Right cardiac atrium (tissue), 5 donors: Measurements from ENCODE around the gene RFTN1. TPM values are rescaled to one million over a fixed set of nuclear protein-coding genes. Genes with fewer than 3 reads are reported as not detected.
A peak's percentile ranks its signal among the peaks of the same experiment; 100 is the strongest.

ENCODE experiments used
- ATAC-seq, 2 donors: fragments of 200-7000 bp; cut with Tn5 transposase; one replicate each; pipeline versions ENCODE4 v1.8.0 to v1.9.1; 2020; ENCODE audit warnings: moderate library complexity in 2 of 2, mild to moderate bottlenecking in 1 of 2
- DNase-seq, 3 donors: peaks; one replicate each; pipeline ENCODE4 v3.0.0-alpha.2; 2020
- H3K27ac ChIP-seq: one replicate; pipeline ENCODE4 v1.5.1; 2013; ENCODE audit warnings: mild to moderate bottlenecking, low read length, control low read depth, moderate library complexity
- H3K27me3 ChIP-seq: one replicate; pipeline ENCODE4 v1.6.1; 2013; ENCODE audit not compliant: control insufficient read depth, insufficient read depth
- H3K4me1 ChIP-seq: one replicate; pipeline ENCODE4 v1.6.1; 2013; ENCODE audit warnings: low read length; ENCODE audit not compliant: control insufficient read depth, insufficient read depth
- H3K4me3 ChIP-seq: one replicate; pipeline ENCODE4 v1.5.1; 2013; ENCODE audit warnings: low read length, control low read depth
- H3K9me3 ChIP-seq: one replicate; pipeline ENCODE4 v1.6.1; 2013; ENCODE audit warnings: low read length; ENCODE audit not compliant: control insufficient read depth
- WGBS: extraction: QIAGEN DNeasy Blood & Tissue Kit; methylation state at CpG from one replicate; pipeline ENCODE4 v1.1.7; 2013; 5-methylcytosine and 5-hydroxymethylcytosine counted together
- intact Hi-C, 4 donors: fragments of 100-400 bp; cut with DNase I; formaldehyde crosslinking; loops; one replicate each; pipeline versions ENCODE4 v1.11.0 to v1.14.0; 2022 to 2023
- polyA plus RNA-seq: library from polyadenylated mRNA; stranded (reverse); fragments of 200-250 nt; gene quantifications from one replicate; pipeline ENCODE4 v1.2.3, GENCODE V29; 2013
- total RNA-seq, 4 donors: library from RNA; stranded (reverse); fragmentation: NEBNext Ultra II Directional; extraction: Animal tissue kit (Norgen Biotek cat#: 25700); gene quantifications; one replicate each; pipeline ENCODE4 v1.2.1, GENCODE V29; 2021
- donor health status: healthy with polysubstance abuse.
- donor health status: DM: no; HTN: yes; CAD: no.
- donor health status: DM: no; HTN: no; CAD: no.
- donor health status: DM: no; HTN: yes; CAD: no; lungs with severe emphysema.
- donor health status: DM: yes; HTN: yes; CAD: no.

RFTN1 gene
- total and polyA plus RNA-seq, 5 donors, result 17.9 to 23.6 (median 21.2) TPM

- Histone ChIP-seq H3K9me3 (no peaks in the 10 kb centered on the region), H3K27ac (no peak overlapping the region), H3K27me3 (no peaks in the 10 kb centered on the region), H3K4me3 (no peak overlapping the region), H3K4me1 (peaks cover 7% of the 10 kb centered on the region)
- WGBS, result 82% methylated on average over 5 of the region's 5 CpGs
- no peak for DNase-seq
- intact Hi-C loops, result no loop called here
- no peak for ATAC-seq
These were observed 178.2 kb downstream of the RFTN1 start for GRCh38 chr3:16335333-16335732.

GRCh38 chr3:16334909-16335308 lies 178.6 kb downstream of the RFTN1 start:
- ATAC-seq (no peak), DNase-seq (no peak)
- intact Hi-C loops, result no loop called here
- Histone ChIP-seq H3K9me3 (no peaks in the 10 kb centered on the region), H3K4me1 (peaks cover 7% of the 10 kb centered on the region), H3K27ac (no peak overlapping the region), H3K4me3 (no peak overlapping the region), H3K27me3 (no peaks in the 10 kb centered on the region)
- 63% methylated on average over 4 of the region's 4 CpGs for WGBS

GRCh38 chr3:16332904-16333426 lies 180.5 kb downstream of the RFTN1 start:
- H3K4me3 ChIP-seq, result no peak overlapping the region
- H3K27me3 ChIP-seq, result no peaks in the 10 kb centered on the region
- DNase-seq (no peak), ATAC-seq (no peak)
- intact Hi-C loops, result no loop called here
- no peaks in the 10 kb centered on the region for H3K9me3 ChIP-seq
- 97% methylated on average over 1 of the region's 1 CpG for WGBS
- no peak overlapping the region for H3K27ac ChIP-seq
- no peaks in the 10 kb centered on the region for H3K4me1 ChIP-seq

GRCh38 chr3:16331319-16331883 lies 182.1 kb downstream of the RFTN1 start:
- ATAC-seq (no peak), DNase-seq (no peak)
- H3K4me3 ChIP-seq, result no peak overlapping the region
- no peak overlapping the region for H3K27ac ChIP-seq
- WGBS, result 99% methylated on average over 3 of the region's 3 CpGs
- H3K27me3 ChIP-seq, result no peaks in the 10 kb centered on the region
- H3K9me3 ChIP-seq, result no peaks in the 10 kb centered on the region
- intact Hi-C loops, result no loop called here
- no peaks in the 10 kb centered on the region for H3K4me1 ChIP-seq

- no peaks in the 10 kb centered on the region for H3K9me3 ChIP-seq
- no peak for DNase-seq
- no peak overlapping the region for H3K4me3 ChIP-seq
- no peaks in the 10 kb centered on the region for H3K27me3 ChIP-seq
- H3K4me1 ChIP-seq, result no peaks in the 10 kb centered on the region
- 92% methylated on average over 4 of the region's 4 CpGs for WGBS
- ATAC-seq, result no peak
- intact Hi-C loops, result no loop called here
- no peak overlapping the region for H3K27ac ChIP-seq
These were observed 183.1 kb downstream of the RFTN1 start for GRCh38 chr3:16330351-16330750.

- no peak overlapping the region for H3K27ac ChIP-seq
- no peak for DNase-seq
- WGBS, result 75% methylated on average over 9 of the region's 9 CpGs
- H3K4me1 ChIP-seq, result no peaks in the 10 kb centered on the region
- H3K27me3 ChIP-seq, result no peaks in the 10 kb centered on the region
- H3K4me3 ChIP-seq, result no peak overlapping the region
- intact Hi-C loops, result no loop called here
- no peak for ATAC-seq
- no peaks in the 10 kb centered on the region for H3K9me3 ChIP-seq
These were observed 183.7 kb downstream of the RFTN1 start for GRCh38 chr3:16329826-16330129.

- Histone ChIP-seq H3K4me1 (no peaks in the 10 kb centered on the region), H3K9me3 (no peaks in the 10 kb centered on the region), H3K27ac (no peak overlapping the region), H3K27me3 (no peaks in the 10 kb centered on the region), H3K4me3 (no peak overlapping the region)
- ATAC-seq, result no peak
- intact Hi-C loops, result no loop called here
- no peak for DNase-seq
- WGBS, result 82% methylated on average over 15 of the region's 15 CpGs
These were observed 184.3 kb downstream of the RFTN1 start for GRCh38 chr3:16329036-16329825.

GRCh38 chr3:16328124-16328523 lies 185.4 kb downstream of the RFTN1 start:
- DNase-seq (no peak), ATAC-seq (peak in 1 of 2 donors; percentile 34)
- intact Hi-C loops, result no loop called here
- Histone ChIP-seq H3K4me3 (no peak overlapping the region), H3K27me3 (no peaks in the 10 kb centered on the region), H3K9me3 (no peaks in the 10 kb centered on the region), H3K27ac (no peak overlapping the region), H3K4me1 (no peaks in the 10 kb centered on the region)
- WGBS, result 93% methylated on average over 6 of the region's 6 CpGs

- intact Hi-C loops, result no loop called here
These were observed 186.7 kb downstream of the RFTN1 start for GRCh38 chr3:16326724-16327349.

GRCh38 chr3:16325850-16326249 lies 187.6 kb downstream of the RFTN1 start:
- intact Hi-C loops, result no loop called here
- no peak for ATAC-seq
- H3K9me3 ChIP-seq, result no peaks in the 10 kb centered on the region
- no peaks in the 10 kb centered on the region for H3K4me1 ChIP-seq
- no peak overlapping the region for H3K27ac ChIP-seq
- WGBS, result over 99% methylated on average over 4 of the region's 4 CpGs
- H3K4me3 ChIP-seq, result no peak overlapping the region
- DNase-seq, result no peak
- no peaks in the 10 kb centered on the region for H3K27me3 ChIP-seq

More at GRCh38 chr3:16326724-16327349, 186.7 kb downstream of the RFTN1 start:
- no peak overlapping the region for H3K27ac ChIP-seq
- no peak overlapping the region for H3K4me3 ChIP-seq
- WGBS, result 84% methylated on average over 15 of the region's 15 CpGs
- no peak for DNase-seq
- no peaks in the 10 kb centered on the region for H3K4me1 ChIP-seq
- no peaks in the 10 kb centered on the region for H3K27me3 ChIP-seq
- no peaks in the 10 kb centered on the region for H3K9me3 ChIP-seq
- ATAC-seq, result no peak

- no peak for DNase-seq
- ATAC-seq, result no peak
- Histone ChIP-seq H3K4me3 (no peak overlapping the region), H3K27ac (no peak overlapping the region), H3K4me1 (no peaks in the 10 kb centered on the region), H3K9me3 (no peaks in the 10 kb centered on the region), H3K27me3 (no peaks in the 10 kb centered on the region)
- intact Hi-C loops, result no loop called here
- 96% methylated on average over 4 of the region's 4 CpGs for WGBS
These were observed 189.8 kb downstream of the RFTN1 start for GRCh38 chr3:16323737-16324136.
